GM19193 (cell line): ENCODE data around the gene SMPD3.

Experiments used
- POLR2A ChIP-seq: IDR thresholded peaks from 4 replicates; pipeline ENCODE4 v1.6.1; 2011; ENCODE audit not compliant: insufficient read depth, insufficient read length; ENCODE audit errors: extremely low read depth

Gene SMPD3

GRCh38 chr16:68448360-68448970 is at the start of gene SMPD3:
Gene SMPD3 (minus strand): TSS chr16:68448508. CDS start chr16:68372181, 76,327 bp downstream.
- no peak for TF ChIP-seq POLR2A

- TF ChIP-seq POLR2A: no peak
These were observed 48.4 kb upstream of the SMPD3 start for GRCh38 chr16:68496689-68497088.

- no peak for TF ChIP-seq POLR2A
These were observed 45.2 kb upstream of the SMPD3 start for GRCh38 chr16:68493412-68494070.

GRCh38 chr16:68492543-68493411 is 44.5 kb upstream of the SMPD3 start:
- TF ChIP-seq POLR2A: no peak

GRCh38 chr16:68492151-68492542 is 43.8 kb upstream of the SMPD3 start:
- no peak for TF ChIP-seq POLR2A

- TF ChIP-seq POLR2A: no peak
These were observed 43.3 kb upstream of the SMPD3 start for GRCh38 chr16:68491576-68491950.

- TF ChIP-seq POLR2A: no peak
These were observed 42.7 kb upstream of the SMPD3 start for GRCh38 chr16:68490829-68491575.

- TF ChIP-seq POLR2A: no peak
These were observed 42.0 kb upstream of the SMPD3 start for GRCh38 chr16:68490358-68490757.

GRCh38 chr16:68488554-68488953 is 40.2 kb upstream of the SMPD3 start:
- TF ChIP-seq POLR2A: no peak

- no peak for TF ChIP-seq POLR2A
These were observed 39.4 kb upstream of the SMPD3 start for GRCh38 chr16:68487669-68488068.

- no peak for TF ChIP-seq POLR2A
These were observed 38.9 kb upstream of the SMPD3 start for GRCh38 chr16:68487203-68487514.

GRCh38 chr16:68486502-68487202 is 38.3 kb upstream of the SMPD3 start:
- TF ChIP-seq POLR2A: no peak

GRCh38 chr16:68481636-68482035 is 33.3 kb upstream of the SMPD3 start:
- no peak for TF ChIP-seq POLR2A
